H1 (cell line): ENCODE data around the gene BGN. TPM values are rescaled to one million over a fixed set of nuclear protein-coding genes. Genes with fewer than 3 reads are reported as not detected.

ENCODE experiments used
- CTCF ChIA-PET: fragments of 300-600 bp; sonication (Branson Sonifier 250); formaldehyde crosslinking; loops from one replicate; lab custom pipeline; 2021; ENCODE audit not compliant: partially characterized antibody; lab: Charles Lee
- POLR2A ChIA-PET: fragments of 300-600 bp; sonication (Branson Sonifier 250); formaldehyde crosslinking; loops from one replicate; lab custom pipeline; 2021; ENCODE audit warnings: inconsistent platforms; ENCODE audit not compliant: partially characterized antibody; lab: Charles Lee
- DNase-seq, 2 experiments: peaks; one replicate each; pipeline versions ENCODE4 v3.0.0 to v3.0.0-alpha.2; 2010 to 2022; ENCODE audit warnings: low spot score in 2 of 2, low read depth in 1 of 2, mixed read lengths in 1 of 2
- FAIRE-seq: peaks from 2 replicates; lab custom pipeline; 2011; peaks lifted over from hg19 to GRCh38; lab: Jason Lieb, UNC
- H2AFZ ChIP-seq: 2 replicates; pipeline ENCODE4 v1.8.1; 2012; ENCODE audit warnings: low read length, inconsistent platforms
- H2AK5ac ChIP-seq: 2 replicates; pipeline ENCODE4 v1.6.1; 2013; ENCODE audit warnings: low read depth, low read length
- H2BK120ac ChIP-seq: replicated peaks from 2 replicates; pipeline ENCODE3; 2013; ENCODE audit warnings: low read depth, low read length, inconsistent platforms
- H2BK12ac ChIP-seq: 2 replicates; pipeline ENCODE4 v1.6.1; 2013; ENCODE audit warnings: low read depth, low read length
- H2BK15ac ChIP-seq: 2 replicates; pipeline ENCODE4 v1.6.1; 2013; ENCODE audit warnings: low read length
- H2BK20ac ChIP-seq: 2 replicates; pipeline ENCODE4 v1.6.1; 2013; ENCODE audit warnings: low read length
- H2BK5ac ChIP-seq: 2 replicates; pipeline ENCODE4 v1.6.1; 2013; ENCODE audit warnings: low read depth, low read length
- H3K14ac ChIP-seq: 2 replicates; pipeline ENCODE4 v1.6.1; 2013; ENCODE audit warnings: inconsistent platforms; ENCODE audit not compliant: insufficient read length
- H3K18ac ChIP-seq: 2 replicates; pipeline ENCODE4 v1.6.1; 2013; ENCODE audit warnings: low read length; ENCODE audit errors: extremely low read depth
- H3K23ac ChIP-seq: 2 replicates; pipeline ENCODE4 v1.6.1; 2013; ENCODE audit warnings: inconsistent platforms; ENCODE audit not compliant: insufficient read length
- H3K23me2 ChIP-seq: 2 replicates; pipeline ENCODE4 v1.6.1; 2013; ENCODE audit warnings: low read depth, low read length
- H3K27ac ChIP-seq: 2 replicates; pipeline ENCODE4 v1.6.1; 2011; ENCODE audit warnings: low read depth, low read length, inconsistent platforms
- H3K27me3 ChIP-seq, 4 experiments: replicated peaks in 1 of 4; 1 replicate in 1 of 4; 2 replicates in 3 of 4; pipeline versions ENCODE4 v1.6.1 to v1.8.1; 2011 to 2013; ENCODE audit warnings: low read length in 3 of 4, mild to moderate bottlenecking in 3 of 4, inconsistent platforms in 2 of 4, mixed read lengths in 2 of 4, moderate library complexity in 1 of 4; ENCODE audit not compliant: control insufficient read depth in 3 of 4, insufficient read depth in 3 of 4; ENCODE audit errors: extremely low read depth in 1 of 4
- H3K36me3 ChIP-seq, 4 experiments: 2 replicates each; pipeline versions ENCODE4 v1.6.1 to v1.8.1; 2011 to 2013; ENCODE audit warnings: mild to moderate bottlenecking in 4 of 4, low read length in 3 of 4, moderate library complexity in 2 of 4, control low read depth in 1 of 4, inconsistent platforms in 1 of 4; ENCODE audit not compliant: insufficient read depth in 4 of 4, control insufficient read depth in 2 of 4
- H3K4ac ChIP-seq: replicated peaks from 2 replicates; pipeline ENCODE3; 2013; ENCODE audit warnings: low read length, low read depth, mixed read lengths, inconsistent platforms; ENCODE audit not compliant: insufficient read length
- H3K4me1 ChIP-seq, 4 experiments: replicated peaks in 1 of 4; 1 replicate in 1 of 4; 2 replicates in 3 of 4; pipeline versions ENCODE4 v1.6.1 to v1.8.1; 2011 to 2013; ENCODE audit warnings: low read length in 3 of 4, inconsistent platforms in 2 of 4, mixed read lengths in 1 of 4; ENCODE audit not compliant: insufficient read depth in 4 of 4, control insufficient read depth in 3 of 4
- H3K4me2 ChIP-seq, 2 experiments: 2 replicates each; pipeline versions ENCODE4 v1.6.1 to v1.8.1; 2011 to 2013; ENCODE audit warnings: low read depth in 2 of 2, low read length in 2 of 2, control low read depth in 1 of 2, inconsistent platforms in 1 of 2, mild to moderate bottlenecking in 1 of 2; ENCODE audit not compliant: insufficient read depth in 1 of 2
- H3K4me3 ChIP-seq, 4 experiments: fragments of 200-600, 300-600 bp in 1 of 4; sonication (generic), shearing (Covaris generic), sonication (Bioruptor Twin) in 1 of 4; 2 replicates each; pipeline versions ENCODE4 v1.5.1 to v1.8.1; 2011 to 2016; ENCODE audit warnings: low read length in 4 of 4, low read depth in 3 of 4, control low read depth in 2 of 4, inconsistent platforms in 2 of 4, mild to moderate bottlenecking in 2 of 4, mixed read lengths in 1 of 4, moderate library complexity in 1 of 4; ENCODE audit not compliant: insufficient read depth in 2 of 4; ENCODE audit errors: extremely low read depth in 1 of 4
- H3K56ac ChIP-seq: replicated peaks from 2 replicates; pipeline ENCODE3; 2013; ENCODE audit warnings: low read depth, mild to moderate bottlenecking, mixed read lengths, low read length, inconsistent platforms; ENCODE audit not compliant: insufficient read length
- H3K79me1 ChIP-seq: 2 replicates; pipeline ENCODE4 v1.6.1; 2013; ENCODE audit warnings: low read depth, low read length, control low read depth
- H3K79me2 ChIP-seq, 2 experiments: 2 replicates each; pipeline versions ENCODE4 v1.6.1 to v1.8.1; 2012 to 2013; ENCODE audit warnings: low read length in 2 of 2, mild to moderate bottlenecking in 2 of 2, inconsistent platforms in 1 of 2; ENCODE audit not compliant: insufficient read depth in 2 of 2, control insufficient read depth in 1 of 2
- H3K9ac ChIP-seq, 4 experiments: replicated peaks in 1 of 4; 1 replicate in 1 of 4; 2 replicates in 3 of 4; pipeline versions ENCODE4 v1.6.1 to v1.8.1; 2011 to 2013; ENCODE audit warnings: low read depth in 3 of 4, low read length in 3 of 4, control low read depth in 2 of 4, mild to moderate bottlenecking in 2 of 4, moderate library complexity in 2 of 4, inconsistent platforms in 1 of 4; ENCODE audit errors: extremely low read depth in 1 of 4
- H3K9me3 ChIP-seq, 2 experiments: 2 replicates each; pipeline versions ENCODE4 v1.6.1 to v1.8.1; 2012 to 2013; ENCODE audit warnings: mild to moderate bottlenecking in 2 of 2, moderate library complexity in 2 of 2, control low read depth in 1 of 2, inconsistent platforms in 1 of 2, low read depth in 1 of 2, low read length in 1 of 2, mixed read lengths in 1 of 2; ENCODE audit not compliant: insufficient read depth in 2 of 2
- H4K20me1 ChIP-seq, 2 experiments: replicated peaks in 1 of 2; 2 replicates each; pipeline versions ENCODE3 to v1.8.1; 2011 to 2013; ENCODE audit warnings: inconsistent platforms in 2 of 2, low read length in 2 of 2, mild to moderate bottlenecking in 1 of 2; ENCODE audit not compliant: insufficient read depth in 2 of 2, control insufficient read depth in 1 of 2
- H4K5ac ChIP-seq: 2 replicates; pipeline ENCODE4 v1.6.1; 2013; ENCODE audit warnings: low read length, low read depth, mixed read lengths, inconsistent platforms; ENCODE audit not compliant: insufficient read length
- H4K8ac ChIP-seq: 2 replicates; pipeline ENCODE4 v1.8.0; 2013; ENCODE audit warnings: mild to moderate bottlenecking, moderate library complexity, low read length, inconsistent platforms; ENCODE audit not compliant: insufficient read depth; ENCODE audit errors: extremely low read depth
- H4K91ac ChIP-seq: replicated peaks from 2 replicates; pipeline ENCODE3; 2013; ENCODE audit warnings: low read length, mixed read lengths, inconsistent platforms; ENCODE audit not compliant: insufficient read length
- BCL11A ChIP-seq, 2 experiments: IDR thresholded peaks; one replicate each; pipeline ENCODE4 v1.6.1; 2011; ENCODE audit warnings: low read depth in 2 of 2, low read length in 2 of 2, mild to moderate bottlenecking in 2 of 2
- EGR1 ChIP-seq: IDR thresholded peaks from 2 replicates; pipeline ENCODE4 v1.6.1; 2011; ENCODE audit warnings: low read depth, low read length, borderline replicate concordance
- FOSL1 ChIP-seq: IDR thresholded peaks from 2 replicates; pipeline ENCODE4 v1.6.1; 2011; ENCODE audit warnings: mild to moderate bottlenecking, low read depth, low read length, moderate library complexity; ENCODE audit not compliant: insufficient read depth
- JUND ChIP-seq: IDR thresholded peaks from 2 replicates; pipeline ENCODE4 v1.6.1; 2011; ENCODE audit warnings: mild to moderate bottlenecking, improper control_type of control experiment, low read length
- RXRA ChIP-seq: IDR thresholded peaks from 2 replicates; pipeline ENCODE4 v1.6.1; 2011; ENCODE audit warnings: low read depth, mild to moderate bottlenecking, low read length, moderate library complexity; ENCODE audit not compliant: insufficient read depth
- SAP30 ChIP-seq: fragments of 300-600 bp; sonication (generic); IDR thresholded peaks from 2 replicates; pipeline ENCODE4 v1.7.1; 2012; ENCODE audit warnings: low read length, moderate library complexity, mild to moderate bottlenecking, inconsistent platforms; ENCODE audit not compliant: insufficient read depth, insufficient replicate concordance
- WGBS, 2 experiments: shearing (Covaris generic) in 1 of 2; methylation state at CpG; one replicate each; pipeline versions ENCODE4 v1.1.6 to v1.1.7; 2013 to 2015; ENCODE audit warnings: low lambda C conversion rate in 2 of 2, mixed read lengths in 2 of 2, inconsistent platforms in 1 of 2, low coverage in 1 of 2, missing lambda C conversion rate in 1 of 2; ENCODE audit not compliant: insufficient replicate concordance in 2 of 2, insufficient coverage in 1 of 2, insufficient read length in 1 of 2; ENCODE audit errors: extremely low coverage in 1 of 2, missing lambda C conversion rate in 1 of 2; 5-methylcytosine and 5-hydroxymethylcytosine counted together
- polyA plus RNA-seq, 7 experiments: library from polyadenylated mRNA; depleted of rRNA in 3 of 7; stranded (reverse) in 5 of 7; unstranded in 2 of 7; fragments of >200 nt in 5 of 7; fragments of 200-250 nt in 2 of 7; gene quantifications; 1 replicate in 5 of 7; 2 replicates in 1 of 7; 4 replicates in 1 of 7; pipeline versions ENCODE4 v1.2.1 to v1.2.3, GENCODE V29; 2011 to 2013; ENCODE audit warnings: missing spikeins in 2 of 7, mixed read lengths in 2 of 7
- total RNA-seq: library from RNA; stranded (reverse); fragmentation: NEBNext Ultra II Directional; extraction: Animal tissue kit (Norgen Biotek cat#: 25700); gene quantifications from 2 replicates; pipeline ENCODE4 v1.2.1, GENCODE V29; 2021

BGN gene
- total and polyA plus RNA-seq, 2 of the 8 experiments (the other 6 are each of a cell fraction or from before 2014, with no cell fraction given) = 1.8 to 2.4 TPM

DNA sequence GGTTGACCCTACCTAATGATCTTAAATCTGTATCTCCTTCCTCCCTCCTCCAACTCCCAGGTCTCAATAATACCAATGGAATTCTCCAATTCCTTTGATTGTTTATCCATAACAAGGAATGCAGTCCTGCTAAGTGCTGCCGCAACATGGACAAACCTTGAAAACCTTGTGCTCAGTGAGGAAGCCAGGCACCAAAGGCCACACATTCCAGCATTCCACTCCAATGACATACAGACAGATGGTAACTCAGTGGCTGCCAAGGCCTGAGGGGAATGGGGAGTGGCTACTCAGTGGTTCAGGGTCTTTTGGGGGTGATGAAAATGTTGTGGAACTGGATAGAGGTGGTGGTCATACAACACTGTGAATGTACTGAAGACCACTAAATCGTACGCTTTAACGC, 34.8 kb upstream of the BGN start:
- Histone ChIP-seq H3K14ac (no peak overlapping the region), H3K23me2 (no peaks in the 10 kb centered on the region), H3K27ac (no peak overlapping the region), H2BK5ac (no peak overlapping the region), H2BK15ac (no peak overlapping the region), H3K9me3 (no peaks in the 10 kb centered on the region), H3K4me3 (no peak overlapping the region), H4K20me1 (peaks cover 0 to 2% of the 10 kb centered on the region in 2 experiments), H2AK5ac (no peak overlapping the region), H4K8ac (no peak overlapping the region), H3K4me2 (no peak overlapping the region), H3K56ac (no peak overlapping the region), H4K91ac (no peak overlapping the region), H3K27me3 (no peaks in the 10 kb centered on the region), H3K9ac (no peak overlapping the region), H2AFZ (no peak overlapping the region), H3K79me1 (no peaks in the 10 kb centered on the region), H3K4ac (no peak overlapping the region), H3K18ac (no peak overlapping the region), H2BK12ac (no peak overlapping the region), H3K36me3 (peaks cover under 1 to 6% (median 2%) of the 10 kb centered on the region in 4 experiments; a peak in 6 of 8 replicates), H4K5ac (no peak overlapping the region), H3K79me2 (no peaks in the 10 kb centered on the region), H2BK20ac (no peak overlapping the region), H3K4me1 (no peaks in the 10 kb centered on the region), H2BK120ac (no peak overlapping the region), H3K23ac (no peak overlapping the region)
- DNase-seq (no peak), FAIRE-seq (no peak)
- TF ChIP-seq EGR1 = no peak
- no peak for TF ChIP-seq SAP30
- no peak for TF ChIP-seq FOSL1
- no peak for TF ChIP-seq RXRA
- TF ChIP-seq BCL11A (IDR thresholded peaks at IDR 0.05; ENCODE audit: low read depth in 2 of 2, low read length in 2 of 2) = no peak
- TF ChIP-seq JUND = no peak
- ChIA-PET CTCF (interaction anchor here (1.0 to 3.7 kb wide), 9 partner anchors 12 to 547 kb away, joined by 3 to 21 read pairs (median 5); partner anchors contain the start of genes HAUS7 and TREX2), POLR2A (no interaction called here)
- WGBS, 2 experiments = 97% methylated on average over 4 of the region's 4 CpGs; no CpG with 5 or more reads in 1 of the 2 experiments
